ENCODE data around the gene ZNF718. TPM values are rescaled to one million over a fixed set of nuclear protein-coding genes. Genes with fewer than 3 reads are reported as not detected.

Gene ZNF718
- total and polyA plus RNA-seq, 2 of the 8 experiments (the other 6 are each of a cell fraction or from before 2014, with no cell fraction given): 3.3 to 19.5 TPM

DNA sequence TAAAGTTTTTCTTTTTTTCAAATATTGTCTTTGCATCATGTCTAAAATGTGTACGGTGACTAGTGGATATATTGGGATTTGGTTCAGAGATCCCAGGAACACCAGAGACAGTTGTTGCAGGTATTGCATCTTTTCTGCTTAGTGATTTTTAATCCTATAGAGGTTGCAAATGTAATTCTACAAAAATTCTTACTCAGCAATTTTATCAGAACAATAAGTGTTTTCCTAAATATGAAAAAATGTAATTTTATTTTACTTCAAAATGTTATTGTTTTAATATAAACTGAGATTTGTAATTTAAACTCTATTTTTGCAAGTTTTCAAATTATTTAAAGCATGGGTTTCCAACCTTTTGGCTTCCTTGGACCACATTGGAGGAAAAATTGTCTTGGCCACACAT, 8.2 kb downstream of the ZNF718 start:
- Histone ChIP-seq H3K36me3 (ENCODE audit: control insufficient read depth in 2 of 4, insufficient read depth in 4 of 4, low read length in 3 of 4) (peaks cover 10 to 82% (median 38%) of the 10 kb centered on the region in 4 experiments), H2AFZ (ENCODE audit: low read length) (no peak overlapping the region), H3K9ac (replicated peaks in 1 of 4; ENCODE audit: extremely low read depth in 1 of 4, low read depth in 3 of 4, low read length in 3 of 4) (no peak overlapping the region), H4K20me1 (replicated peaks in 1 of 2; ENCODE audit: control insufficient read depth in 1 of 2, insufficient read depth in 2 of 2, low read length in 2 of 2) (peaks cover 0 to 5% of the 10 kb centered on the region in 2 experiments), H3K14ac (ENCODE audit: insufficient read length) (no peak overlapping the region), H4K91ac (replicated peaks; ENCODE audit: insufficient read length, low read length) (no peak overlapping the region), H3K79me2 (ENCODE audit: control insufficient read depth in 1 of 2, insufficient read depth in 2 of 2, low read length in 2 of 2) (peaks cover 3 to 71% of the 10 kb centered on the region in 2 experiments), H3K4me1 (replicated peaks in 1 of 4; ENCODE audit: control insufficient read depth in 3 of 4, insufficient read depth in 4 of 4, low read length in 3 of 4) (no peaks in the 10 kb centered on the region; a peak in 1 of 7 replicates), H2BK5ac (ENCODE audit: low read depth, low read length) (no peak overlapping the region), H2BK20ac (ENCODE audit: low read length) (no peak overlapping the region), H3K23me2 (ENCODE audit: low read depth, low read length) (no peaks in the 10 kb centered on the region), H3K18ac (ENCODE audit: extremely low read depth, low read length) (no peak overlapping the region), H3K56ac (replicated peaks; ENCODE audit: insufficient read length, low read depth, low read length) (no peak overlapping the region), H3K27ac (ENCODE audit: low read depth, low read length) (no peak overlapping the region), H3K4me2 (ENCODE audit: insufficient read depth in 1 of 2, low read depth in 2 of 2, low read length in 2 of 2) (no peak overlapping the region), H3K9me3 (ENCODE audit: insufficient read depth in 2 of 2, low read depth in 1 of 2, low read length in 1 of 2) (0 out of 4 replicates have a peak, but pooled peaks cover 0 to 5% of the 10 kb centered on the region in 2 experiments), H3K79me1 (ENCODE audit: low read depth, low read length) (no peaks in the 10 kb centered on the region), H3K4ac (replicated peaks; ENCODE audit: insufficient read length, low read depth, low read length) (no peak overlapping the region), H3K4me3 (ENCODE audit: extremely low read depth in 1 of 4, insufficient read depth in 2 of 4, low read depth in 3 of 4, low read length in 4 of 4) (no peak overlapping the region), H3K23ac (ENCODE audit: insufficient read length) (no peak overlapping the region), H2AK5ac (ENCODE audit: low read depth, low read length) (no peak overlapping the region), H2BK12ac (ENCODE audit: low read depth, low read length) (no peak overlapping the region), H4K8ac (ENCODE audit: extremely low read depth, insufficient read depth, low read length) (no peak overlapping the region), H4K5ac (ENCODE audit: insufficient read length, low read depth, low read length) (no peak overlapping the region), H3K27me3 (replicated peaks in 1 of 4; ENCODE audit: control insufficient read depth in 3 of 4, extremely low read depth in 1 of 4, insufficient read depth in 3 of 4, low read length in 3 of 4) (no peaks in the 10 kb centered on the region), H2BK120ac (replicated peaks; ENCODE audit: low read depth, low read length) (no peak overlapping the region), H2BK15ac (ENCODE audit: low read length) (no peak overlapping the region)
- DNase-seq (ENCODE audit: low read depth in 1 of 2, low spot score in 2 of 2) (no peak), FAIRE-seq (no peak)
- WGBS, 2 experiments (ENCODE audit: extremely low coverage in 1 of 2, insufficient coverage in 1 of 2, insufficient read length in 1 of 2, insufficient replicate concordance in 2 of 2, low coverage in 1 of 2, low lambda C conversion rate in 2 of 2, missing lambda C conversion rate in 1 of 2): 90% methylated on average over 1 of the region's 1 CpG; no CpG with 5 or more reads in 1 of the 2 experiments
- TF ChIP-seq E2F6 (IDR thresholded peaks at IDR 0.05) (no peak), MAFK (IDR thresholded peaks at IDR 0.05; ENCODE audit: low read depth, low read length) (peak; percentile 18; the same call in 1 of the 2 replicates)
- ChIA-PET CTCF (ENCODE audit: partially characterized antibody) (interaction anchor here (1.2 kb wide), 1 partner anchor 8 kb away, joined by 3 read pairs; the partner anchor contains the start of gene ZNF718), POLR2A (ENCODE audit: partially characterized antibody) (no interaction called here)
